ENCODE measurements around the gene PSTPIP2. TPM values are rescaled to one million over a fixed set of nuclear protein-coding genes. Genes with fewer than 3 reads are reported as not detected.

The PSTPIP2 gene
- total and polyA plus RNA-seq, 9 of the 15 experiments (the other 6 are each of a cell fraction or from before 2014, with no cell fraction given), result 14.0 to 45.7 (median 27.1) TPM

- no peak for TF ChIP-seq CBFA2T2 (conservative IDR thresholded peaks at IDR 0.05)
- TF ChIP-seq POLR2H (tag; IDR thresholded peaks at IDR 0.05; ENCODE audit: low read depth), result peak; percentile 44
- TF ChIP-seq ZNF217 (CRISPR knock-in tag; IDR thresholded peaks at IDR 0.05), result no peak
- no peak for TF ChIP-seq ATF2 (CRISPR knock-in tag; IDR thresholded peaks at IDR 0.05)
- no peak for TF ChIP-seq GATAD2A (IDR thresholded peaks at IDR 0.05)
- TF ChIP-seq MEF2D (tag; conservative IDR thresholded peaks at IDR 0.05; ENCODE audit: low read depth), result no peak
- TF ChIP-seq ZC3H11A (IDR thresholded peaks at IDR 0.05; ENCODE audit: low read depth, low read length), result no peak
- TF ChIP-seq ARID1B (IDR thresholded peaks at IDR 0.05), result no peak
- peak; percentile 97 for TF ChIP-seq NR2C2 (CRISPR knock-in tag; IDR thresholded peaks at IDR 0.05)
- TF ChIP-seq NR2C2 (tag; IDR thresholded peaks at IDR 0.05), result peak; percentile 99
- TF ChIP-seq CBX1 (IDR thresholded peaks at IDR 0.05; ENCODE audit: low read depth), result 0 out of 2 replicates have a peak, but pooled peaks have one; percentile 4
- no peak for TF ChIP-seq ZNF444 (CRISPR knock-in tag; IDR thresholded peaks at IDR 0.05)
- no peak for TF ChIP-seq XRCC4 (IDR thresholded peaks at IDR 0.05; ENCODE audit: extremely low read depth, insufficient read depth, insufficient read length)
- no peak for TF ChIP-seq ETV6 (IDR thresholded peaks at IDR 0.05; ENCODE audit: borderline replicate concordance in 1 of 2, low read depth in 2 of 2, low read length in 1 of 2)
- no peak for TF ChIP-seq ETV6 (CRISPR knock-in tag; IDR thresholded peaks at IDR 0.05; ENCODE audit: borderline replicate concordance)
- no peak for TF ChIP-seq ZHX1 (conservative IDR thresholded peaks at IDR 0.05; ENCODE audit: low read length)
These were observed 25.9 kb upstream of the PSTPIP2 start, which contains the start of gene ATP5F1A (continued) for GRCh38 chr18:46097801-46098615.
